Measurements from ENCODE around the gene PAXX. TPM values are rescaled to one million over a fixed set of nuclear protein-coding genes. Genes with fewer than 3 reads are reported as not detected.

The PAXX gene
- total RNA-seq, 4 donors from 2014 or later: 49.3 to 85.2 (median 66.0) TPM

- H3K27ac ChIP-seq: peak overlapping the region in 1 of 4 donors; percentile 57
- intact Hi-C loops (cut with DNase I; ENCODE audit: low total_unique reads) (no loop called here), in situ Hi-C loops (cut with MboI; ENCODE audit: low pct_ligation_motif_present in 1 of 4, low pct_unique_long_range_greater_than_20kb in 1 of 4, low sequenced_read_pairs in 3 of 4) (loop anchor here in 2 of 4 donors (25.0 kb wide), 1 partner anchor 240 kb away; the partner anchor contains the start of genes CCDC183 (in 2 of the 2) and TMEM141 (in 2 of the 2))
- 57% methylated on average over 1 of the region's 4 CpGs; no CpG with 5 or more reads in 1 of the 2 donors for WGBS, 2 donors (ENCODE audit: low coverage in 1 of 2)
- peaks cover 16 to 68% (median 47%) of the 10 kb centered on the region in 4 donors for H3K4me1 ChIP-seq
- TF ChIP-seq CTCF (IDR thresholded peaks at IDR 0.05) (no peak), POLR2AphosphoS5 (IDR thresholded peaks at IDR 0.05) (no peak), EP300 (IDR thresholded peaks at IDR 0.05; ENCODE audit: low read depth) (no peak), POLR2A (IDR thresholded peaks at IDR 0.05) (no peak)
- H3K36me3 ChIP-seq: no peaks in the 10 kb centered on the region
- no peaks in the 10 kb centered on the region for H3K9me3 ChIP-seq
- DNase-seq: no peak
- no peaks in the 10 kb centered on the region for H3K27me3 ChIP-seq
- H3K4me3 ChIP-seq: peak overlapping the region in 1 of 4 donors; percentile 54
Observed at GRCh38 chr9:137026828-137027227, 34.6 kb downstream of the PAXX start.

DNA sequence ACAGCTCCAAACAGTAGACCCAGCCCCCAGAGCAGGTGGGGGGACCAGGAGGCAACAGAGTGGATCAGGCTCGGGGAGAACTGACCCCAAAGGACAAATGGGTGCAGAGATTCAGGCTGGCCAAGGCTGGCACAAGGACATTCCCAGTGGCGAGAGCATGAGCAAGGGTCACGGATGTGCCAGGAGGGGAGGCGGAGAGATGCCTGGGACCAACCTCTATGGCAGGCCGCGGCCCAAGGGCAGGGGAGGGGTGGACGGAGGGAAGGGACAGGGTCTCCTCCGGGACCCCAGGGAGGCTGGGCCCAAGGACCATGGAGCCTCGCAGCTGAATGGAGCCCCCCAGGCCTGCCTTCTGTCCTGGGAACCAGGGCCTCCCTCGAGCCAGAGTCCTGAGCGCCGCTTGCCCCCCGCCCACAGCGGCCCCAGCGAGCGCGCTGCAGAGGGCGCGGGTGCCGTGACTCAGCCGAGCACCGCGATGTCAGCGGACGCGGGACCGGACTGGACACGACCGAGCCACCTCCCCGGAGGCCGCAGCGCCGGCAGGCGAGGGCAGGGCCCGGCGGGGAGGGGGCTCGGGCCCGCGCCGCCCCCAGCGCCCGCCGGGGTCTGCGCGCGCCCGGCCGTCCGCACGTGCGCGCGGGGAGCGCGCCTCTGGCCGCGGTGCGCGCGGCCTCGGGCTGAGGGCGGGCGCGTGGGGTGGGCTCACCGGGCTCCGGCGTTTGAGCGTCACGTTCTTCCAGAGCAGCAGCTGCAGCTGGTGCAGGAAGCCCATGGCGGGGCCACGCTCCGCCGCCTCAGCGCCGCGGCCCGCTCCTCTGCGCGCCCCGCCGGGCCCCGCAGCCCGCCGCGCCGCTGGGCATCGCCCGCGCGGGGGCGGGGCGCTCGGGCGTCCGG is 35.4 kb downstream of the PAXX start, which contains the start of gene ABCA2:
ABCA2 (minus strand) TSS at position 869 of the 894 bp plus-strand sequence; CDS start at position 772, 97 bp downstream.
- H3K27ac ChIP-seq: peak within 1 kb of the TSS; percentile 65 to 77 (median 70)
- peak within 1 kb of the TSS; percentile 41 to 72 (median 59) for H3K4me3 ChIP-seq
- H3K9me3 ChIP-seq: no peaks in the 10 kb centered on the region
- in situ Hi-C loops (cut with MboI; ENCODE audit: low pct_ligation_motif_present in 1 of 4, low pct_unique_long_range_greater_than_20kb in 1 of 4, low sequenced_read_pairs in 3 of 4) (loop anchor here in 2 of 4 donors (25.0 kb wide), 1 partner anchor 240 kb away; the partner anchor contains the start of genes CCDC183 (in 2 of the 2) and TMEM141 (in 2 of the 2)), intact Hi-C loops (cut with DNase I; ENCODE audit: low total_unique reads) (no loop called here)
- DNase-seq: no peak
- no peaks in the 10 kb centered on the region for H3K27me3 ChIP-seq
- TF ChIP-seq POLR2AphosphoS5 (IDR thresholded peaks at IDR 0.05): no peak
- TF ChIP-seq EP300 (IDR thresholded peaks at IDR 0.05; ENCODE audit: low read depth): no peak
- TF ChIP-seq POLR2A (IDR thresholded peaks at IDR 0.05): no peak
- no peak for TF ChIP-seq CTCF (IDR thresholded peaks at IDR 0.05)
- 12% methylated on average over 32 of the region's 95 CpGs; no CpG with 5 or more reads in 1 of the 2 donors for WGBS, 2 donors (ENCODE audit: low coverage in 1 of 2)
- H3K4me1 ChIP-seq: peaks cover 16 to 63% (median 45%) of the 10 kb centered on the region in 4 donors
- H3K36me3 ChIP-seq: no peaks in the 10 kb centered on the region

DNA sequence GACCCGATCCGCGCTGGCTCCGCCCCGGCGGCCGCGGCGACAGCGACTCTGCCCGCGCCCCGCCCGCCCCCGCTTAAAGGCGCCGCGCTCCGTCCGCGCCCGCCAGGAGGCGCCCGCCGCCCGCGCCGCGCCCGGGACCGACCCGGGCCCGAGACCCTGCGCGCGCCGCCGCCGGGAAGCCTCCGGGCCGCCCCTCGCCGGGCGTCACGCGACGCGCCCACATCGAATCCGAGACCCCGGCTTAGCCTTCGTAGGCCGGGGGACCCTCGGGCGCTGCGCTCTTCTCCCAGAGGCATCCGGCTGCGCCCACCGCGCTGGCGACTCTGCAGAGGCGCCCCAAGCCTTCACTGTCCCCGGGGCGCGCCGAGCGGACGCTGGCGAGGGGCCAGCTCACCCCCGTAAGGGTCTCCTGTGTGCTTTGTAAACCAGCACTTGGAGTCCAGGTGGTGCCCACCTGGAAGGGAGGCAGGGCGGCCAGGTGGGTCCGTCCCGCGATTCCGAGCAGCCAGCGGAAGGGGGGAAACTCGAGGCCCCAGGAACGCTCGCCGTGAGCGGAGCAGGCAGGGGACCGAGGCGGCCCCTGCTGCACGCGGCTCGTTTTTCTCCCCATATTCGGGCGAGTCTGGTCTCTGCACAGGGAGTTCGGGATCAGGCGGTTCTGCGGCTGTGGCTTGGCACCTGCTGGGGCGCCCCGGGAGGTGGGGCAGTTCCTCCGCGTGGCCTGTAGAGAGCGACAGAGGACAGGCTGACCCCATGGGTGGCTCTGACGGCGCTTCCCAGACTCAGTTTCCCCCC is 36.2 kb downstream of the PAXX start:
- Histone ChIP-seq H3K27ac (peak overlapping the region; percentile 65 to 77 (median 70)), H3K9me3 (no peaks in the 10 kb centered on the region), H3K27me3 (no peaks in the 10 kb centered on the region), H3K4me3 (peak overlapping the region; percentile 41 to 72 (median 59)), H3K36me3 (no peaks in the 10 kb centered on the region), H3K4me1 (peaks cover 16 to 55% (median 38%) of the 10 kb centered on the region in 4 donors)
- in situ Hi-C loops (cut with MboI; ENCODE audit: low pct_ligation_motif_present in 1 of 4, low pct_unique_long_range_greater_than_20kb in 1 of 4, low sequenced_read_pairs in 3 of 4) (loop anchor here in 2 of 4 donors (25.0 kb wide), 1 partner anchor 241 kb away; the partner anchor contains the start of genes CCDC183 (in 2 of the 2) and TMEM141 (in 2 of the 2)), intact Hi-C loops (cut with DNase I; ENCODE audit: low total_unique reads) (no loop called here)
- peak; percentile 83 for DNase-seq
- TF ChIP-seq EP300 (IDR thresholded peaks at IDR 0.05; ENCODE audit: low read depth) (no peak), POLR2A (IDR thresholded peaks at IDR 0.05) (no peak), CTCF (IDR thresholded peaks at IDR 0.05) (peak in 3 of 5 experiments; percentile 11 to 43 (median 27)), POLR2AphosphoS5 (IDR thresholded peaks at IDR 0.05) (no peak)
- WGBS, 2 donors (ENCODE audit: low coverage in 1 of 2): 1% methylated on average over 50 of the region's 98 CpGs; no CpG with 5 or more reads in 1 of the 2 donors

Measured in transverse colon (tissue), 4 donors.